ENCODE measurements around the gene MPPED1.

Gene MPPED1

GRCh38 chr22:43392385-43392989 lies 19.3 kb upstream of the MPPED1 start:
- DNase-seq (ENCODE audit: low read depth, low spot score): no peak

- DNase-seq (ENCODE audit: low read depth, low spot score): no peak
These were observed 18.5 kb upstream of the MPPED1 start for GRCh38 chr22:43393132-43393843.

GRCh38 chr22:43393844-43394474 lies 17.9 kb upstream of the MPPED1 start:
- no peak for DNase-seq (ENCODE audit: low read depth, low spot score)

- DNase-seq (ENCODE audit: low read depth, low spot score): no peak
These were observed 16.6 kb upstream of the MPPED1 start for GRCh38 chr22:43395086-43395695.

GRCh38 chr22:43396321-43396933 lies 15.4 kb upstream of the MPPED1 start:
- DNase-seq (ENCODE audit: low read depth, low spot score): no peak

GRCh38 chr22:43396934-43397457 lies 14.8 kb upstream of the MPPED1 start:
- DNase-seq (ENCODE audit: low read depth, low spot score): no peak

GRCh38 chr22:43397766-43398165 lies 14.0 kb upstream of the MPPED1 start:
- no peak for DNase-seq (ENCODE audit: low read depth, low spot score)

GRCh38 chr22:43398246-43398645 lies 13.6 kb upstream of the MPPED1 start:
- DNase-seq (ENCODE audit: low read depth, low spot score): no peak

GRCh38 chr22:43398910-43399309 lies 12.9 kb upstream of the MPPED1 start:
- no peak for DNase-seq (ENCODE audit: low read depth, low spot score)

GRCh38 chr22:43399338-43399979 lies 12.4 kb upstream of the MPPED1 start:
- no peak for DNase-seq (ENCODE audit: low read depth, low spot score)

GRCh38 chr22:43399980-43400358 lies 11.8 kb upstream of the MPPED1 start:
- DNase-seq (ENCODE audit: low read depth, low spot score): no peak

GRCh38 chr22:43400449-43400848 lies 11.4 kb upstream of the MPPED1 start:
- DNase-seq (ENCODE audit: low read depth, low spot score): no peak

- DNase-seq (ENCODE audit: low read depth, low spot score): no peak
These were observed 10.6 kb upstream of the MPPED1 start for GRCh38 chr22:43401233-43401632.

- DNase-seq (ENCODE audit: low read depth, low spot score): no peak
These were observed 10.2 kb upstream of the MPPED1 start for GRCh38 chr22:43401661-43402060.

GRCh38 chr22:43402128-43402527 lies 9.7 kb upstream of the MPPED1 start:
- no peak for DNase-seq (ENCODE audit: low read depth, low spot score)

GRCh38 chr22:43404673-43405385 lies 7.0 kb upstream of the MPPED1 start:
- DNase-seq (ENCODE audit: low read depth, low spot score): no peak

- no peak for DNase-seq (ENCODE audit: low read depth, low spot score)
These were observed 5.5 kb upstream of the MPPED1 start for GRCh38 chr22:43406186-43406790.

- DNase-seq (ENCODE audit: low read depth, low spot score): no peak
These were observed 4.2 kb upstream of the MPPED1 start for GRCh38 chr22:43407591-43407990.

GRCh38 chr22:43408009-43408408 lies 3.8 kb upstream of the MPPED1 start:
- DNase-seq (ENCODE audit: low read depth, low spot score): no peak

GRCh38 chr22:43409046-43409445 lies 2.8 kb upstream of the MPPED1 start:
- no peak for DNase-seq (ENCODE audit: low read depth, low spot score)

Data from ELF-1 (cell line).